Ishikawa (cell line): Measurements from ENCODE around the gene HOXC5.

Experiments
- CEBPB ChIP-seq: IDR thresholded peaks from 2 replicates; pipeline ENCODE4 v1.6.1; 2012
- CREB1 ChIP-seq: IDR thresholded peaks from 2 replicates; pipeline ENCODE4 v1.6.1; 2012; ENCODE audit warnings: low read depth
- EGR1 ChIP-seq: IDR thresholded peaks from 2 replicates; pipeline ENCODE4 v1.6.1; 2012
- EP300 ChIP-seq: IDR thresholded peaks from 2 replicates; pipeline ENCODE4 v1.6.1; 2012; ENCODE audit warnings: borderline replicate concordance
- FOXM1 ChIP-seq: IDR thresholded peaks from 2 replicates; pipeline ENCODE4 v1.6.1; 2012; ENCODE audit warnings: low read depth, borderline replicate concordance
- NFIC ChIP-seq: IDR thresholded peaks from 2 replicates; pipeline ENCODE4 v1.6.1; 2012
- RAD21 ChIP-seq: IDR thresholded peaks from 2 replicates; pipeline ENCODE4 v1.6.1; 2012; ENCODE audit warnings: low read depth
- REST ChIP-seq: IDR thresholded peaks from 2 replicates; pipeline ENCODE4 v1.6.1; 2012; ENCODE audit warnings: low read depth, mild to moderate bottlenecking
- TAF1 ChIP-seq: IDR thresholded peaks from 2 replicates; pipeline ENCODE4 v1.6.1; 2012; ENCODE audit warnings: low read depth, mild to moderate bottlenecking
- TCF12 ChIP-seq: IDR thresholded peaks from 2 replicates; pipeline ENCODE4 v1.6.1; 2012; ENCODE audit warnings: low read depth
- TEAD4 ChIP-seq: IDR thresholded peaks from 2 replicates; pipeline ENCODE4 v1.6.1; 2012
- USF1 ChIP-seq: IDR thresholded peaks from 2 replicates; pipeline ENCODE4 v1.6.1; 2012
- YY1 ChIP-seq: IDR thresholded peaks from 2 replicates; pipeline ENCODE4 v1.6.1; 2012; ENCODE audit warnings: low read depth
- ZBTB7A ChIP-seq: IDR thresholded peaks from 2 replicates; pipeline ENCODE4 v1.6.1; 2012; ENCODE audit warnings: low read depth
- TF ChIP-seq, protein P1 (sequence below): IDR thresholded peaks from 2 replicates; pipeline ENCODE4 v1.6.1; 2012

HOXC5 gene

DNA sequence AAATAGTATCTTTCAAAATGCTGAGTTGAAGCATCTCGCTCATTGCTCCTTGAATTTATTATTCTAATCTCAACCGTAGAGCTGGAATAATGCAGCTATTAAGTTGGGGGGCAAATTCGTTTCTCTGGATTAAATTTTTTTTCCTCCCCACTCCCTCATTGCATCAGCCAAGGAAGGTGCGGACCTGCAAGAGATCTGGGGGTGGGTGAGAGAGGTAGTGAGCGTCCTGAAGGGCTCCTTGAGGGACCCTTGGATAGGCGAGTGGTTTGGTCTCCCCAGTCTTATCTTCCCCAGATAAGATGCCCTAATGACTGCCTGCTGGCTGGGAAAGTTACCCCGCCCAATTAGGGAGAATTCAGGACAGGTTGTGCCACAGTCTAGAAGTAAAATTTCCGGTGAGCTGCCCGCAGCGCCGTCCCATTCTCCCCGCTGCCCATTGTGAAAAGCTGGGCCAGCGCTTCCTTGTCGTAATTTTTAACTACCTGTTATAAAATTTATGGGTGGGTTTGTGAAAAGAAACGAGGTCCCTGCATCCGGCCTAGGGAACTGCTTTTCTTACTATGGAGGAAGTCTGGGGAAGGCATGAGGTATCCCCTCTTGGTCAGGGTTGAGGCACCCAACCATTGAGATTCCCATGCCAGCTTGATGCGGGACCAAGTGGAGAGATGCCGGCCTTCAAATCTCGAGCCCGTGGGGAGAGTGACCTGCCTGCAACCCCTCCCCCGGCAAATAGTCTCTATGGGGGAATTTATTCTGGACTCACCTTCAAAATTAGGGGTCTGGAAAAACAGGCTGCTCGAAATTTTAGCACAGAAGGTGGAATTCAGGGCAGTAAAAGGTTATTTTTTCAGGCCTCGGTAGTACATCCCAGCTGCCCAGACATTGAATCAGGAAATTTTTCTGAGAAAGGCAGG is 17.6 kb upstream of the HOXC5 start:
- TF ChIP-seq TAF1 (no peak), TEAD4 (no peak), TCF12 (no peak), ZBTB7A (no peak), CREB1 (no peak), NFIC (no peak), USF1 (no peak), EGR1 (no peak), REST (no peak), RAD21 (no peak), CEBPB (no peak), YY1 (no peak), FOXM1 (no peak), EP300 (no peak)
- TF ChIP-seq, protein P1, sequence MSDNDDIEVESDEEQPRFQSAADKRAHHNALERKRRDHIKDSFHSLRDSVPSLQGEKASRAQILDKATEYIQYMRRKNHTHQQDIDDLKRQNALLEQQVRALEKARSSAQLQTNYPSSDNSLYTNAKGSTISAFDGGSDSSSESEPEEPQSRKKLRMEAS = no peak

DNA sequence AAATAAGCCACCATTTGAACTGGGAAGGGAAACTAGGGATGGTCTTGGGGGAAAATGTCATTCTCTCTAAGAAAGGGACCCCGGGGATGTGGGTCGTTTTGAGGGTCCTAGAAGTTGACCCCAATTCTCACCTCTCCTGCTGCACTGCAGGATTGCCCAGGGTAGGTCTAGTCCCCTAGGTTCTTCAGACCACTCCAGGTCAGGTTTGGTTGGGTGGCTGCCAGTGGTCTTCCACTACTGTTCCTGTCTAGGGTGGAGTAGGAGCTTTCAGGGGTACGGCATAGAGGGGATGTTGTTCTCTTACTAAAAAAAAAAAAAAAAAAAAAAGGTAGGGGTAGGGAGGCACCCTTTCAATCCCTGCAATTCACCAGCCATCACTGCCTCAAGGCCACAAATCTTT is 16.8 kb upstream of the HOXC5 start:
- no peak for TF ChIP-seq TCF12
- no peak for TF ChIP-seq REST
- TF ChIP-seq EP300 = no peak
- no peak for TF ChIP-seq TAF1
- no peak for TF ChIP-seq CEBPB
- TF ChIP-seq FOXM1 = no peak
- TF ChIP-seq TEAD4 = no peak
- no peak for TF ChIP-seq NFIC

DNA sequence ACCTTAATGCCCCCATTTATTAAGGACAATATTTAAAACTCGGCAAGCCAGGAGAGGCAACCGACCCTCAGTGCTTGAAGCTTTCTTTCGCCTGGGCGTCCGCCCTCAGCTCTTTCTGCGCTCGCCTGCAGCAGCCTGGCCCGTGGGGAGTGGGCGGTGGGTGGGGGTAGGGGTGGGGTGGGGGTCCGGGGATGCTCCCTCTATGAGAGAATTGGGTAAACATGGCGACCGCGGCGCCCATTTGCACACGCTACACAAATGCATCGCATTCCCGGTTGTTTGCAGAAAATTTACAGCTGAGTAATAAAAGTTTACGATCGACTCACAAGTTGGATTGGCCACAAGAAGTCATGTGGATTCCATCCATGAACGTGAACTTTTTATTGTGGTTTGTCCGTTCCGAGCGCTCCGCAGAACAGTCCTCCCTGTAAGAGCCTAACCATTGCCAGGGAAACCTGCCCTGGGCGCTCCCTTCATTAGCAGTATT is 16.3 kb upstream of the HOXC5 start:
- 0 out of 2 replicates have a peak, but pooled peaks have one; percentile 52 for TF ChIP-seq YY1
- TF ChIP-seq CREB1 = no peak

GRCh38 chr12:54017027-54017788 is 15.6 kb upstream of the HOXC5 start:
- TF ChIP-seq EGR1 (no peak), NFIC (peak; percentile 32; the same call in 1 of the 2 replicates), FOXM1 (no peak), TAF1 (no peak), TCF12 (no peak), EP300 (no peak), ZBTB7A (peak; percentile 42; the same call in 1 of the 2 replicates), CEBPB (no peak), USF1 (no peak), REST (no peak)
- TF ChIP-seq, protein P1 = peak; percentile 17; the same call in 1 of the 2 replicates
